Right ventricle myocardium inferior (tissue), 1 donor: ENCODE data around the gene SYCP2. TPM values are rescaled to one million over a fixed set of nuclear protein-coding genes. Genes with fewer than 3 reads are reported as not detected.

ENCODE experiments used
- ATAC-seq: fragments of 200-7000 bp; cut with Tn5 transposase; one replicate; pipeline ENCODE4 v1.9.1; 2020; ENCODE audit warnings: mild to moderate bottlenecking, moderate library complexity
- DNase-seq: peaks from one replicate; pipeline ENCODE4 v3.0.0; 2021; ENCODE audit errors: missing footprints
- intact Hi-C: fragments of 100-400 bp; cut with DNase I; formaldehyde crosslinking; loops from one replicate; pipeline ENCODE4 v1.11.0; 2022
- total RNA-seq: library from RNA; stranded (reverse); fragmentation: NEBNext Ultra II Directional; extraction: Animal tissue kit (Norgen Biotek cat#: 25700); gene quantifications from one replicate; pipeline ENCODE4 v1.2.1, GENCODE V29; 2021
- donor health status: DM: no; HTN: yes; CAD: no; lungs with severe emphysema.

Gene SYCP2
- total RNA-seq, 1 donor from 2014 or later, result 1.4 TPM

GRCh38 chr20:59818911-59819310 is 114.5 kb downstream of the SYCP2 start:
- intact Hi-C loops, result no loop called here
- ATAC-seq (no peak), DNase-seq (no peak)

GRCh38 chr20:59817846-59818615 is 115.4 kb downstream of the SYCP2 start:
- DNase-seq (no peak), ATAC-seq (no peak)
- intact Hi-C loops, result no loop called here

GRCh38 chr20:59817406-59817805 is 116.0 kb downstream of the SYCP2 start:
- no peak for DNase-seq
- intact Hi-C loops, result no loop called here
- ATAC-seq, result no peak

GRCh38 chr20:59816146-59816738 is 117.2 kb downstream of the SYCP2 start:
- DNase-seq (no peak), ATAC-seq (no peak)
- intact Hi-C loops, result no loop called here

GRCh38 chr20:59814840-59815340 is 118.5 kb downstream of the SYCP2 start:
- ATAC-seq, result no peak
- no peak for DNase-seq
- intact Hi-C loops, result no loop called here

- ATAC-seq, result peak; percentile 71
- no peak for DNase-seq
- intact Hi-C loops, result no loop called here
Observed at GRCh38 chr20:59813948-59814839, 119.2 kb downstream of the SYCP2 start.

Other genes starting within 250 kb of the SYCP2 start
- gene PPP1R3D, start 6.7 kb upstream of the SYCP2 start, total RNA-seq, result 13.2 TPM
- gene FAM217B, start 6.8 kb upstream of the SYCP2 start, total RNA-seq, result 40.5 TPM
- 2.3 TPM for gene CDH26, start 24.8 kb upstream of the SYCP2 start, total RNA-seq